ENCODE data around the gene WWOX.
A peak's percentile ranks its signal among the peaks of the same experiment; 100 is the strongest.

The WWOX gene

DNA sequence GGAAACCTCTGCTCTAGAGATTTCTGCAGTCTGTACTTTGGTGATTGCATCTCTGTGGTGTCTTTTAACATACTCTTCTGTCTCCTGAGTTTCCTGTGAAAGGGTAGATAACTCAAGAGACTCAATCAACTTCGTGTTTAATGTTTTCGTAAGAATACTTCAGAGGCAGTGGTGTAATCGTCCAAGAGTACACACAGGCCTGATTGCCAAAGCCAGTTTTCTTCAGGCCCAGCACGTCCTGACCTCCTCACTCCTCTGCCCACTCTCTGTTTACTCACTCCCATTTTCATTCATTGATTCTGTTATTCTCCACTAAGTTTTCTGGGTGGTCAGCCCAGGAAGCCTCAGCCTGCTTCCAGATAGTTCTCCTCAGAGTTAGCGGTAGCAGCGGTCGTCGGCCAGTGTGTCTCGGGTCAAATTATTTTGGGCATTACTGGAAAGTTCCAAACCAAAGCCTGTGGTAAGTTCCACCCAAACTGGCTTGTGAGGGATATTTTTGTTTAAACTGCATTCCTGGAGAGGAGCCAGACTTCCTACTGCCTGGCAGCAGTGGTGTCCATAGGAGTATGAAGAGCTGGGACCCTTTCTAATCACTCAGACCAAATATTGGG lies 293.2 kb downstream of the WWOX start:
- TF ChIP-seq POLR2A (IDR thresholded peaks at IDR 0.05; ENCODE audit: extremely low read depth, insufficient read length), result no peak
- TF ChIP-seq, protein P1, sequence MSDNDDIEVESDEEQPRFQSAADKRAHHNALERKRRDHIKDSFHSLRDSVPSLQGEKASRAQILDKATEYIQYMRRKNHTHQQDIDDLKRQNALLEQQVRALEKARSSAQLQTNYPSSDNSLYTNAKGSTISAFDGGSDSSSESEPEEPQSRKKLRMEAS (IDR thresholded peaks at IDR 0.05; ENCODE audit: low read depth, low read length), result no peak
- TF ChIP-seq, protein P2, sequence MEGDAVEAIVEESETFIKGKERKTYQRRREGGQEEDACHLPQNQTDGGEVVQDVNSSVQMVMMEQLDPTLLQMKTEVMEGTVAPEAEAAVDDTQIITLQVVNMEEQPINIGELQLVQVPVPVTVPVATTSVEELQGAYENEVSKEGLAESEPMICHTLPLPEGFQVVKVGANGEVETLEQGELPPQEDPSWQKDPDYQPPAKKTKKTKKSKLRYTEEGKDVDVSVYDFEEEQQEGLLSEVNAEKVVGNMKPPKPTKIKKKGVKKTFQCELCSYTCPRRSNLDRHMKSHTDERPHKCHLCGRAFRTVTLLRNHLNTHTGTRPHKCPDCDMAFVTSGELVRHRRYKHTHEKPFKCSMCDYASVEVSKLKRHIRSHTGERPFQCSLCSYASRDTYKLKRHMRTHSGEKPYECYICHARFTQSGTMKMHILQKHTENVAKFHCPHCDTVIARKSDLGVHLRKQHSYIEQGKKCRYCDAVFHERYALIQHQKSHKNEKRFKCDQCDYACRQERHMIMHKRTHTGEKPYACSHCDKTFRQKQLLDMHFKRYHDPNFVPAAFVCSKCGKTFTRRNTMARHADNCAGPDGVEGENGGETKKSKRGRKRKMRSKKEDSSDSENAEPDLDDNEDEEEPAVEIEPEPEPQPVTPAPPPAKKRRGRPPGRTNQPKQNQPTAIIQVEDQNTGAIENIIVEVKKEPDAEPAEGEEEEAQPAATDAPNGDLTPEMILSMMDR (IDR thresholded peaks at IDR 0.05; ENCODE audit: low read depth, low read length), result no peak
- TF ChIP-seq MYC (IDR thresholded peaks at IDR 0.05; ENCODE audit: low read depth, low read length), result no peak
- DNase-seq (ENCODE audit: low read depth), result no peak
- no peak overlapping the region for H3K4me3 ChIP-seq (ENCODE audit: low read depth, low read length)

DNA sequence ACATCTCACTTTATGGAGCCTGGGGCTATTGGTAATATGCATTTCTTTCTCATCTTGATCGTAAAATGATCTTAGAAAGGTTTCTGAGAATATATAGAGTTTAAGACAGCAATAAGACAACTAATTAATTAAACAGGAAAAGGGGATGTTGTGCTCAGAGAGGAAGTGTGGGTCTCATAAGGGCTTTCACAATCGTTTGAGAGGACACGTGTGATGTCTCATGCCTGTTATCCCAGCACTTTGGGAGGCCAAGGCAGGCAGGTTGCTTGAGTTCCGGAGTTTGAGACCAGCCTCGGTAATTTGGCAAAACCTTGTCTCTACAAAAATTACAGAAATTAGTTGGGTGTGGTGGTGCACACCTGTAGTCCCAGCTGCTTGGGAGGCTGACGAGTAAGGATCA lies 295.6 kb downstream of the WWOX start:
- no peak overlapping the region for H3K4me3 ChIP-seq (ENCODE audit: low read depth, low read length)
- TF ChIP-seq POLR2A (IDR thresholded peaks at IDR 0.05; ENCODE audit: extremely low read depth, insufficient read length) (no peak), MYC (IDR thresholded peaks at IDR 0.05; ENCODE audit: low read depth, low read length) (peak; percentile 48)
- TF ChIP-seq, protein P1 (IDR thresholded peaks at IDR 0.05; ENCODE audit: low read depth, low read length), result peak; percentile 55; the same call in 1 of the 2 replicates
- TF ChIP-seq, protein P2 (IDR thresholded peaks at IDR 0.05; ENCODE audit: low read depth, low read length), result no peak
- DNase-seq (ENCODE audit: low read depth), result peak; percentile 75

DNA sequence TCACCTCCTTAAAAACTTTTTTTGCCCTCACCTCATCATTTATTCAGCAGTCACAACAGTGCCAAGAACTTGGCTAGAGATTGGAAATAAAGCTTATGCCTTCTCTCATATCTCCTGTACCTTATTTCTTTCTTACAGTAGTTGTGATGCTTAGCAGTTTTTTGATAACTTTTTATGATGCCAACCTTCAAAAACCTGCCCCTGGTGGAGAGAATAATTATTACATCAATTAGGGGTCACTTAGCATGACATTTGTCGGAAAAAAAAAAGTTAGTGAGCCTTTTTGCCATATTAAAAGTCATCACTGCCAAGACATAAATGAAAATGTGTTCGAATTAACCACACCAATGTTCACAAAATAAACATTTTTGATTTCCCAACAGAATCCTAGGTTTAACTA lies 296.6 kb downstream of the WWOX start:
- no peak for TF ChIP-seq POLR2A (IDR thresholded peaks at IDR 0.05; ENCODE audit: extremely low read depth, insufficient read length)
- TF ChIP-seq, protein P2 (IDR thresholded peaks at IDR 0.05; ENCODE audit: low read depth, low read length), result peak; percentile 12
- TF ChIP-seq, protein P1 (IDR thresholded peaks at IDR 0.05; ENCODE audit: low read depth, low read length), result no peak
- TF ChIP-seq MYC (IDR thresholded peaks at IDR 0.05; ENCODE audit: low read depth, low read length), result no peak
- DNase-seq (ENCODE audit: low read depth), result peak; percentile 5

DNA sequence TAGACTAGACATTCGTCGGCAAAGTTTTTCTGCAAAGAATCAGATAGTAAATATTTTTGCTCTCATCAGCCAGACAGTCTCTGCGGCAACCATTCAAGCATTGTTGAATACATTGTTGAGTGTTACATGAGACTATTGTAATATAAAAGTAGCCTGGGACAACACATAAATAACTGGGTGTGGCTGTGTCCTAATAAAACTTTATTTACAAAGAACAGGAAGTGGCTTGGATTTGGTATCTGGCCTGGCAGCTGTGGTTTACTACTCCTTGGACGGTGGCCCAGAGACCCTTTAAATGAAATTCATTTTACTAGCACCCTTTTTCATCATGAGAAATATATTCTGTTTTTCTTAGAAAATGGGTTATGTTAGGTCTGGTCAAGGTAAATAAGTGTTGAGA lies 297.2 kb downstream of the WWOX start:
- TF ChIP-seq MYC (IDR thresholded peaks at IDR 0.05; ENCODE audit: low read depth, low read length) (no peak), POLR2A (IDR thresholded peaks at IDR 0.05; ENCODE audit: extremely low read depth, insufficient read length) (no peak)
- TF ChIP-seq, protein P2 (IDR thresholded peaks at IDR 0.05; ENCODE audit: low read depth, low read length), result no peak
- TF ChIP-seq, protein P1 (IDR thresholded peaks at IDR 0.05; ENCODE audit: low read depth, low read length), result no peak
- H3K4me3 ChIP-seq (ENCODE audit: low read depth, low read length), result no peak overlapping the region
- DNase-seq (ENCODE audit: low read depth), result peak; percentile 3

More for the DNA sequence above, 296.6 kb downstream of the WWOX start:
- no peak overlapping the region for H3K4me3 ChIP-seq (ENCODE audit: low read depth, low read length)

DNA sequence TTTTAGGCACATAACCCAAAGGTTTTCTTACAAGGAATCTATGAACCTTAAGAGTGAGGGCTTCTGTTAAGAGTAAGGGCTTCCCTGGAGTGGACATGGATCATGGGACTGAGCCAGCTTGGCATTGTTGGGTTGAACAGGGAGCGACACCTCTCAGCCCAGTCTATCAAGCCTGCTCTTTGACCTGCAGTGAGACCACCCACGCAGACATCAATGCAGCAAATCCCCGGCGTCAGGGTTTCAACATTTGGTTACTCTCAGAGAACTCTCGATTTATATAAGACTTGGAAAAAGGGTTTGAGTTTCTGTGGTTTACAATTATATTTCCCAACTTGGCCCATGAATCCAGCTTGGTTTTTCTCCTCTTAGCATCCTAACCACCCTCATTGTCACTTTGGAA lies 299.9 kb downstream of the WWOX start:
- H3K4me3 ChIP-seq (ENCODE audit: low read depth, low read length), result no peak overlapping the region
- no peak for DNase-seq (ENCODE audit: low read depth)
- TF ChIP-seq MYC (IDR thresholded peaks at IDR 0.05; ENCODE audit: low read depth, low read length) (no peak), POLR2A (IDR thresholded peaks at IDR 0.05; ENCODE audit: extremely low read depth, insufficient read length) (no peak)
- TF ChIP-seq, protein P1 (IDR thresholded peaks at IDR 0.05; ENCODE audit: low read depth, low read length), result no peak
- TF ChIP-seq, protein P2 (IDR thresholded peaks at IDR 0.05; ENCODE audit: low read depth, low read length), result no peak

Data from NB4 (cell line).